Measurements from ENCODE around the gene PRRX2. TPM values are rescaled to one million over a fixed set of nuclear protein-coding genes. Genes with fewer than 3 reads are reported as not detected.

The PRRX2 gene
- total and polyA plus RNA-seq, 2 donors (not counting 1 experiment from before 2014, with no cell fraction given), result not detected

GRCh38 chr9:129708793-129709192 lies 43.3 kb downstream of the PRRX2 start:
- TF ChIP-seq, protein P1, sequence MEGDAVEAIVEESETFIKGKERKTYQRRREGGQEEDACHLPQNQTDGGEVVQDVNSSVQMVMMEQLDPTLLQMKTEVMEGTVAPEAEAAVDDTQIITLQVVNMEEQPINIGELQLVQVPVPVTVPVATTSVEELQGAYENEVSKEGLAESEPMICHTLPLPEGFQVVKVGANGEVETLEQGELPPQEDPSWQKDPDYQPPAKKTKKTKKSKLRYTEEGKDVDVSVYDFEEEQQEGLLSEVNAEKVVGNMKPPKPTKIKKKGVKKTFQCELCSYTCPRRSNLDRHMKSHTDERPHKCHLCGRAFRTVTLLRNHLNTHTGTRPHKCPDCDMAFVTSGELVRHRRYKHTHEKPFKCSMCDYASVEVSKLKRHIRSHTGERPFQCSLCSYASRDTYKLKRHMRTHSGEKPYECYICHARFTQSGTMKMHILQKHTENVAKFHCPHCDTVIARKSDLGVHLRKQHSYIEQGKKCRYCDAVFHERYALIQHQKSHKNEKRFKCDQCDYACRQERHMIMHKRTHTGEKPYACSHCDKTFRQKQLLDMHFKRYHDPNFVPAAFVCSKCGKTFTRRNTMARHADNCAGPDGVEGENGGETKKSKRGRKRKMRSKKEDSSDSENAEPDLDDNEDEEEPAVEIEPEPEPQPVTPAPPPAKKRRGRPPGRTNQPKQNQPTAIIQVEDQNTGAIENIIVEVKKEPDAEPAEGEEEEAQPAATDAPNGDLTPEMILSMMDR (IDR thresholded peaks at IDR 0.05), result no peak
- TF ChIP-seq EZH2 (IDR thresholded peaks at IDR 0.05; ENCODE audit: borderline replicate concordance, insufficient read depth, low read depth, low read length, poor library complexity, severe bottlenecking), result no peak
- CTCF ChIA-PET, result interaction anchor here (1.0 kb wide), 1 partner anchor 18 kb away, joined by 3 read pairs; no protein-coding TSS in a partner anchor
- Histone ChIP-seq H3K27ac (ENCODE audit: low read length in 2 of 2) (no peak overlapping the region), H3K9ac (ENCODE audit: low read length) (no peak overlapping the region), H3K36me3 (replicated peaks in 1 of 2; ENCODE audit: control extremely low read depth in 1 of 2, control insufficient read depth in 1 of 2, extremely low read depth in 1 of 2, insufficient read depth in 2 of 2, low read length in 1 of 2) (no peaks in the 10 kb centered on the region), H3K27me3 (replicated peaks in 1 of 4; ENCODE audit: control extremely low read depth in 1 of 4, control insufficient read depth in 3 of 4, insufficient read depth in 4 of 4, low read length in 3 of 4) (peaks cover 0 to 23% (median 4%) of the 10 kb centered on the region in 4 experiments), H3K4me1 (ENCODE audit: control insufficient read depth in 2 of 2, insufficient read depth in 2 of 2, low read length in 2 of 2) (peaks cover 13 to 18% of the 10 kb centered on the region in 2 donors), H2AFZ (ENCODE audit: insufficient read depth, low read depth, low read length, poor library complexity, severe bottlenecking) (no peak overlapping the region), H3K79me2 (ENCODE audit: control insufficient read depth, insufficient read depth, low read length) (no peaks in the 10 kb centered on the region), H3K4me2 (replicated peaks; ENCODE audit: low read depth, low read length, poor library complexity, severe bottlenecking) (no peak overlapping the region), H3K9me3 (ENCODE audit: control extremely low read depth in 1 of 3, control insufficient read depth in 2 of 3, insufficient read depth in 1 of 3, low read length in 2 of 3) (no peaks in the 10 kb centered on the region), H3K4me3 (ENCODE audit: control extremely low read depth in 1 of 5, extremely low read depth in 1 of 5, insufficient read depth in 1 of 5, low read depth in 2 of 5, low read length in 4 of 5) (no peak overlapping the region), H4K20me1 (ENCODE audit: control insufficient read depth, insufficient read depth, low read length, poor library complexity, severe bottlenecking) (no peaks in the 10 kb centered on the region)
- WGBS (ENCODE audit: insufficient coverage), result 90% methylated on average over 5 of the region's 6 CpGs
- H3K27me3 Mint-ChIP-seq, result peaks cover 22% of the 10 kb centered on the region
- H3K4me1 Mint-ChIP-seq, result peaks cover 7% of the 10 kb centered on the region
- ATAC-seq (ENCODE audit: low read depth), result no peak
- no peaks in the 10 kb centered on the region for H3K9me3 Mint-ChIP-seq (ENCODE audit: insufficient read depth)
- DNase-seq, result no peak
- H3K27ac Mint-ChIP-seq, result no peak overlapping the region
- H3K4me3 Mint-ChIP-seq, result no peak overlapping the region
- intact Hi-C loops (cut with micrococcal nuclease), result no loop called here
- POLR2A ChIA-PET, result no interaction called here

DNA sequence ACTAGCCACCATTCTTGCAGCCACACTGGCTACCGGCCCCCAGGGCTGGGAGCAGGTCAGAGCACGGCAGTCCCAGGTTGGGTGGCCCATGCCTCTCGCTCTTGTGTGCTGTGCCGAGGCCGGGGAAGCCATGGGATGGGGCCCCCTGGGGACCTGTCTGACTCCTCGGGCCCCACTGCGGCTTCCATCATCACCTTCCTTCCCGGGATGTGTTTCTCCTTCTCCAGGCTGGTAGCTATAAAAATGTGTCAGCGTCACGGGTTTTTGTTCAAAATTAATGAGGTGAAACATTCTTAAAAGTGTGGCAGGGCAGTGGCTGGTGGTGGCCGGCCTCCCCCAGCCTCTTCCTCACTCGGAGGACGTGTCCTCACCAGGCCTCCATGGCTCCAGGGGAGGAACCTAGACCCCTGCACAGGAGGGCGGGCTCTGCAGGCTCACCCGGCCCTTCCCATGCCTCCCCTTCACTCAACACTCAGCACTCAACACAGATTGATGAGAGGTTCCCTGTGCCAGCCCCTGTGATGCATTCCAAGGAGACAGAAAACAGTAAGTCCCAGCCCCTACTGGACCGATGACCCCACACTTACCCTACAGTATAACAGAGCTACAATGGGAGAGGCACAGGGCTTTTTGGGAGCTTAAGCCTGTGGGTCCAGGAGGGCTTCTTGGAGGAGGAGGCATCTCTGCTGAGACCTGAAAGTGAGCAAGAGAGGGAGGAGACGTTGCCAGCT lies 44.2 kb downstream of the PRRX2 start:
- WGBS (ENCODE audit: insufficient coverage), result 88% methylated on average over 13 of the region's 17 CpGs
- Mint-ChIP-seq H3K9me3 (ENCODE audit: insufficient read depth) (no peaks in the 10 kb centered on the region), H3K4me3 (no peak overlapping the region), H3K4me1 (peaks cover 7% of the 10 kb centered on the region), H3K27ac (no peak overlapping the region), H3K27me3 (peaks cover 25% of the 10 kb centered on the region)
- H2AFZ ChIP-seq (ENCODE audit: insufficient read depth, low read depth, low read length, poor library complexity, severe bottlenecking), result no peak overlapping the region
- H3K27ac ChIP-seq (ENCODE audit: low read length in 2 of 2), result no peak overlapping the region
- no peaks in the 10 kb centered on the region for H3K9me3 ChIP-seq (ENCODE audit: control extremely low read depth in 1 of 3, control insufficient read depth in 2 of 3, insufficient read depth in 1 of 3, low read length in 2 of 3)
- H4K20me1 ChIP-seq (ENCODE audit: control insufficient read depth, insufficient read depth, low read length, poor library complexity, severe bottlenecking), result no peaks in the 10 kb centered on the region
- ChIA-PET CTCF (interaction anchor here (1.0 kb wide), 1 partner anchor 18 kb away, joined by 3 read pairs; no protein-coding TSS in a partner anchor), POLR2A (no interaction called here)
- no peaks in the 10 kb centered on the region for H3K36me3 ChIP-seq (replicated peaks in 1 of 2; ENCODE audit: control extremely low read depth in 1 of 2, control insufficient read depth in 1 of 2, extremely low read depth in 1 of 2, insufficient read depth in 2 of 2, low read length in 1 of 2)
- no peak overlapping the region for H3K4me2 ChIP-seq (replicated peaks; ENCODE audit: low read depth, low read length, poor library complexity, severe bottlenecking)
- no peaks in the 10 kb centered on the region for H3K79me2 ChIP-seq (ENCODE audit: control insufficient read depth, insufficient read depth, low read length)
- no peak for ATAC-seq (ENCODE audit: low read depth)
- no peak overlapping the region for H3K4me3 ChIP-seq (ENCODE audit: control extremely low read depth in 1 of 5, extremely low read depth in 1 of 5, insufficient read depth in 1 of 5, low read depth in 2 of 5, low read length in 4 of 5)
- peaks cover 13 to 18% of the 10 kb centered on the region in 2 donors for H3K4me1 ChIP-seq (ENCODE audit: control insufficient read depth in 2 of 2, insufficient read depth in 2 of 2, low read length in 2 of 2)
- H3K9ac ChIP-seq (ENCODE audit: low read length), result no peak overlapping the region
- intact Hi-C loops (cut with micrococcal nuclease), result no loop called here
- TF ChIP-seq EZH2 (IDR thresholded peaks at IDR 0.05; ENCODE audit: borderline replicate concordance, insufficient read depth, low read depth, low read length, poor library complexity, severe bottlenecking), result no peak
- TF ChIP-seq, protein P1 (IDR thresholded peaks at IDR 0.05), result no peak
- DNase-seq, result no peak
- H3K27me3 ChIP-seq (replicated peaks in 1 of 4; ENCODE audit: control extremely low read depth in 1 of 4, control insufficient read depth in 3 of 4, insufficient read depth in 4 of 4, low read length in 3 of 4), result peaks cover 0 to 26% (median 4%) of the 10 kb centered on the region in 4 experiments
